ENCODE measurements around the gene TCF21. TPM values are rescaled to one million over a fixed set of nuclear protein-coding genes. Genes with fewer than 3 reads are reported as not detected.

Gene TCF21
- total and polyA plus RNA-seq, 2 of the 4 experiments (the other 2 are of a cell fraction): 6.6 to 10.0 TPM

DNA sequence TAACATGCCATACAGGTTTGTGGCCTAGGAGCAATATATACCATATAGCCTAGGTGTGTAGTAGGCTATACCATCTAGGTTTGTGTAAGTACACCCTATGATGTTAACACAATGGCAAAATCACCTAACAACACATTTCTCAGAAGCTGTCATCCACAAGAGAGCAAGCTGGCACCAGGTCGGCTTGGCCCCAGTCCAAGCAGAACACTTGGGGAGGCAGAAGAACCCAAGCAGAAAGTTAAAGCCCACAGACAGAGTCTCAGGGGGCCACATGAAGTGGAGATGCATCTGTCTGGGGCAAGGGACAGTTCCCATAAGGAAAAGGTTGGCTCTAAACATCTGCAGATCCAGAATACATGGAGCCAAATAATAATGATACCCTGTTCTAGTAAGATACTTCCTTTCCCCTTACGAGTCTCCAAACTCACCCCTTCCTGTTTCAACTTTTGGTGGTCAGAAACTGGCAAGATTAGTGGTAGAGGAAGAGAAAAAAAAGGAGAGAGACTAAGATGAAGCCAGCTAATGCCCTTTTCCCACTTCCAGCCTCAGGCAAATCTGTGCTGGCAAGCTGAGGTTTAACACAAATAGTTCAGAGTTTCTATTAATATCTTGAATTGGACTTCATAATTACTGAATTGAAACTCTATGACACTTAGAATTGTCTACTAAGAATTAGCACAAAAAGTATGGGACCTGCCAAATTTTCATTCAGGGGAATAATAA, 29.5 kb downstream of the TCF21 start:
- Histone ChIP-seq H2BK15ac (ENCODE audit: low read depth, low read length) (0 out of 3 replicates have a peak overlapping the region, but pooled peaks have one; percentile 12), H2AK9ac (replicated peaks; ENCODE audit: low read depth, low read length, poor library complexity) (no peak overlapping the region), H3K4me1 (ENCODE audit: control insufficient read depth, insufficient read depth, low read length) (peaks cover 6% of the 10 kb centered on the region; the same call in 1 of the 2 replicates), H3K9ac (ENCODE audit: low read depth, low read length) (no peak overlapping the region), H2BK120ac (ENCODE audit: low read depth, low read length) (no peak overlapping the region; the same call in 1 of the 2 replicates), H3K18ac (ENCODE audit: low read depth, low read length) (peak overlapping the region; percentile 34; the same call in 1 of the 2 replicates), H4K8ac (ENCODE audit: low read depth in 2 of 2, low read length in 2 of 2) (peak overlapping the region in 1 of 2 experiments; percentile 2; a peak in 1 of 4 replicates), H4K91ac (ENCODE audit: insufficient read depth, low read depth, low read length) (0 out of 2 replicates have a peak overlapping the region, but pooled peaks have one; percentile 47), H3K4me2 (ENCODE audit: low read depth, low read length) (no peak overlapping the region), H3K9me1 (ENCODE audit: insufficient read depth, low read length) (no peaks in the 10 kb centered on the region), H2AK5ac (ENCODE audit: low read depth, low read length) (peak overlapping the region; percentile 67; the same call in 1 of the 2 replicates), H3K9me3 (ENCODE audit: control insufficient read depth, insufficient read depth, low read length) (no peaks in the 10 kb centered on the region), H3K4ac (ENCODE audit: low read depth, low read length) (peak overlapping the region; percentile 15; the same call in 1 of the 2 replicates), H3K56ac (ENCODE audit: extremely low read depth, insufficient read depth, low read length) (no peak overlapping the region), H2AFZ (replicated peaks; ENCODE audit: low read length, poor library complexity) (no peak overlapping the region), H3K4me3 (ENCODE audit: insufficient read depth, low read depth, low read length) (no peak overlapping the region), H3K14ac (replicated peaks; ENCODE audit: low read depth, low read length) (0 out of 2 replicates have a peak overlapping the region, but pooled peaks have one; percentile 19), H3K23ac (ENCODE audit: low read depth, low read length) (no peak overlapping the region), H2BK5ac (ENCODE audit: low read depth, low read length, poor library complexity, severe bottlenecking) (no peak overlapping the region), H3K79me1 (ENCODE audit: low read depth in 1 of 2, low read length in 2 of 2) (no peaks in the 10 kb centered on the region), H3K27ac (ENCODE audit: insufficient read depth, low read length) (no peak overlapping the region), H3K27me3 (ENCODE audit: control insufficient read depth, insufficient read depth, low read length) (no peaks in the 10 kb centered on the region), H4K20me1 (ENCODE audit: insufficient read depth, low read length) (no peaks in the 10 kb centered on the region), H3K36me3 (ENCODE audit: control insufficient read depth, insufficient read depth, low read length) (no peaks in the 10 kb centered on the region), H4K5ac (ENCODE audit: low read depth, low read length) (peak overlapping the region; percentile 34), H2BK20ac (ENCODE audit: low read depth, low read length) (no peak overlapping the region)
- ATAC-seq (ENCODE audit: low read depth): no peak
- ChIA-PET POLR2A (ENCODE audit: unreplicated experiment) (no interaction called here), CTCF (interaction anchor here (0.7 to 3.0 kb wide), 4 partner anchors 178 to 1088 kb away, joined by 3 to 37 read pairs (median 5); no protein-coding TSS in a partner anchor)
- intact Hi-C loops (cut with micrococcal nuclease) (loop anchor here (5.0 to 10.0 kb wide), 2 partner anchors 676 to 734 kb away; partner anchors contain the start of gene EYA4), dilution Hi-C loops (cut with HindIII; ENCODE audit: low sequenced_read_pairs, unreplicated experiment) (no loop called here), in situ Hi-C loops (cut with MboI; ENCODE audit: low sequenced_read_pairs) (loop anchor here (5.0 to 25.0 kb wide), 4 partner anchors 351 to 1094 kb away; no protein-coding TSS in a partner anchor)
- no peak for DNase-seq
- WGBS, 2 experiments (ENCODE audit: extremely low coverage in 2 of 2, insufficient read length in 1 of 2): no CpG with 5 or more reads among the region's 2 CpGs
- no peak for TF ChIP-seq FOS (IDR thresholded peaks at IDR 0.05; ENCODE audit: low read depth, low read length)
- no peak for TF ChIP-seq RFX5 (IDR thresholded peaks at IDR 0.05; ENCODE audit: low read depth, low read length)
- no peak for TF ChIP-seq CTCF (conservative IDR thresholded peaks at IDR 0.05; ENCODE audit: low read depth, low read length)
- TF ChIP-seq CEBPB (IDR thresholded peaks at IDR 0.05; ENCODE audit: low read depth, low read length): no peak
- no peak for TF ChIP-seq RAD21 (IDR thresholded peaks at IDR 0.05; ENCODE audit: low read length)
- TF ChIP-seq NFE2L2 (IDR thresholded peaks at IDR 0.05; ENCODE audit: low read depth, low read length): no peak
- TF ChIP-seq POLR2A (IDR thresholded peaks at IDR 0.05; ENCODE audit: low read depth, low read length): no peak
- no peak for TF ChIP-seq MXI1 (IDR thresholded peaks at IDR 0.05; ENCODE audit: borderline replicate concordance, low read depth, low read length)
- TF ChIP-seq, protein P1, sequence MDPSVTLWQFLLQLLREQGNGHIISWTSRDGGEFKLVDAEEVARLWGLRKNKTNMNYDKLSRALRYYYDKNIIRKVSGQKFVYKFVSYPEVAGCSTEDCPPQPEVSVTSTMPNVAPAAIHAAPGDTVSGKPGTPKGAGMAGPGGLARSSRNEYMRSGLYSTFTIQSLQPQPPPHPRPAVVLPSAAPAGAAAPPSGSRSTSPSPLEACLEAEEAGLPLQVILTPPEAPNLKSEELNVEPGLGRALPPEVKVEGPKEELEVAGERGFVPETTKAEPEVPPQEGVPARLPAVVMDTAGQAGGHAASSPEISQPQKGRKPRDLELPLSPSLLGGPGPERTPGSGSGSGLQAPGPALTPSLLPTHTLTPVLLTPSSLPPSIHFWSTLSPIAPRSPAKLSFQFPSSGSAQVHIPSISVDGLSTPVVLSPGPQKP (IDR thresholded peaks at IDR 0.05; ENCODE audit: borderline replicate concordance, low read depth, low read length): no peak
- TF ChIP-seq RCOR1 (IDR thresholded peaks at IDR 0.05; ENCODE audit: insufficient replicate concordance, low read length): no peak
- TF ChIP-seq BHLHE40 (IDR thresholded peaks at IDR 0.05; ENCODE audit: low read depth, low read length): no peak
- TF ChIP-seq SMC3 (IDR thresholded peaks at IDR 0.05; ENCODE audit: low read depth, low read length): no peak
- no peak for TF ChIP-seq USF2 (IDR thresholded peaks at IDR 0.05; ENCODE audit: low read depth, low read length)
- no TSS peak for BruUV-seq (replicated peaks)

Data from IMR-90 (cell line).